Large intestine (tissue), 3 donors: Measurements from ENCODE around the gene ACACB. TPM values are rescaled to one million over a fixed set of nuclear protein-coding genes. Genes with fewer than 3 reads are reported as not detected.

Experiments used
- DNase-seq, 2 donors: peaks; one replicate each; pipeline versions ENCODE4 v3.0.0 to v3.0.0-alpha.2; 2013
- H3K27ac ChIP-seq: one replicate; pipeline ENCODE4 v1.5.1; 2013; ENCODE audit warnings: low read length
- H3K27me3 ChIP-seq: 2 replicates; pipeline ENCODE4 v1.6.1; 2013; ENCODE audit warnings: low read length; ENCODE audit not compliant: control insufficient read depth, insufficient read depth
- H3K36me3 ChIP-seq: 2 replicates; pipeline ENCODE4 v1.6.1; 2013; ENCODE audit warnings: low read length; ENCODE audit not compliant: control insufficient read depth, insufficient read depth
- H3K4me1 ChIP-seq: one replicate; pipeline ENCODE4 v1.6.1; 2013; ENCODE audit warnings: low read length; ENCODE audit not compliant: control insufficient read depth, insufficient read depth
- H3K4me3 ChIP-seq: one replicate; pipeline ENCODE4 v1.5.1; 2013; ENCODE audit warnings: low read length
- H3K9me3 ChIP-seq: one replicate; pipeline ENCODE4 v1.6.1; 2013; ENCODE audit warnings: mild to moderate bottlenecking, low read depth, low read length, moderate library complexity; ENCODE audit not compliant: control insufficient read depth
- WGBS: methylation state at CpG from one replicate; pipeline ENCODE4 v1.1.5; 2013; ENCODE audit warnings: low lambda C conversion rate; ENCODE audit not compliant: insufficient coverage; 5-methylcytosine and 5-hydroxymethylcytosine counted together
- polyA plus RNA-seq: library from polyadenylated mRNA; unstranded; fragments of 120-200 nt; gene quantifications from one replicate; pipeline ENCODE4 v1.2.1, GENCODE V29; 2013

Gene ACACB
- polyA plus RNA-seq, 1 donor = 11.9 TPM

- H3K27ac ChIP-seq = no peak overlapping the region
- WGBS = no CpG with 5 or more reads among the region's 12 CpGs
- no peak overlapping the region for H3K4me3 ChIP-seq
- H3K36me3 ChIP-seq = peaks cover 5% of the 10 kb centered on the region
- no peaks in the 10 kb centered on the region for H3K27me3 ChIP-seq
- no peaks in the 10 kb centered on the region for H3K4me1 ChIP-seq
- no peaks in the 10 kb centered on the region for H3K9me3 ChIP-seq
- no peak for DNase-seq
These were observed 8.7 kb downstream of the ACACB start for GRCh38 chr12:109124878-109125648.

- Histone ChIP-seq H3K4me3 (no peak overlapping the region), H3K27ac (no peak overlapping the region), H3K4me1 (no peaks in the 10 kb centered on the region), H3K27me3 (no peaks in the 10 kb centered on the region), H3K36me3 (peaks cover 5% of the 10 kb centered on the region), H3K9me3 (no peaks in the 10 kb centered on the region)
- WGBS = 17% methylated on average over 1 of the region's 7 CpGs
- no peak for DNase-seq
These were observed 9.4 kb downstream of the ACACB start for GRCh38 chr12:109125791-109126190.

GRCh38 chr12:109126784-109127183 is 10.4 kb downstream of the ACACB start:
- peaks cover 1% of the 10 kb centered on the region for H3K36me3 ChIP-seq
- H3K9me3 ChIP-seq = no peaks in the 10 kb centered on the region
- no peaks in the 10 kb centered on the region for H3K27me3 ChIP-seq
- no CpG with 5 or more reads among the region's 3 CpGs for WGBS
- H3K4me3 ChIP-seq = no peak overlapping the region
- DNase-seq = no peak
- H3K27ac ChIP-seq = no peak overlapping the region
- no peaks in the 10 kb centered on the region for H3K4me1 ChIP-seq

GRCh38 chr12:109127533-109128242 is 11.3 kb downstream of the ACACB start:
- Histone ChIP-seq H3K27ac (no peak overlapping the region), H3K4me1 (no peaks in the 10 kb centered on the region), H3K27me3 (no peaks in the 10 kb centered on the region), H3K9me3 (no peaks in the 10 kb centered on the region), H3K4me3 (no peak overlapping the region), H3K36me3 (no peaks in the 10 kb centered on the region)
- WGBS = 100% methylated on average over 2 of the region's 13 CpGs
- DNase-seq = no peak

- Histone ChIP-seq H3K4me1 (no peaks in the 10 kb centered on the region), H3K9me3 (no peaks in the 10 kb centered on the region), H3K36me3 (no peaks in the 10 kb centered on the region), H3K27ac (no peak overlapping the region), H3K4me3 (no peak overlapping the region), H3K27me3 (no peaks in the 10 kb centered on the region)
- no CpG with 5 or more reads among the region's 15 CpGs for WGBS
- no peak for DNase-seq
These were observed 14.1 kb downstream of the ACACB start for GRCh38 chr12:109130297-109131153.

GRCh38 chr12:109131154-109132050 is 15.0 kb downstream of the ACACB start:
- H3K4me1 ChIP-seq = no peaks in the 10 kb centered on the region

GRCh38 chr12:109134186-109134917 is 18.0 kb downstream of the ACACB start:
- 40% methylated on average over 1 of the region's 6 CpGs for WGBS
- H3K36me3 ChIP-seq = no peaks in the 10 kb centered on the region
- H3K4me1 ChIP-seq = no peaks in the 10 kb centered on the region
- H3K27me3 ChIP-seq = no peaks in the 10 kb centered on the region
- DNase-seq = no peak
- no peaks in the 10 kb centered on the region for H3K9me3 ChIP-seq
- H3K4me3 ChIP-seq = no peak overlapping the region
- no peak overlapping the region for H3K27ac ChIP-seq

More at GRCh38 chr12:109131154-109132050, 15.0 kb downstream of the ACACB start:
- Histone ChIP-seq H3K27ac (no peak overlapping the region), H3K36me3 (no peaks in the 10 kb centered on the region), H3K27me3 (no peaks in the 10 kb centered on the region), H3K4me3 (no peak overlapping the region), H3K9me3 (no peaks in the 10 kb centered on the region)
- no peak for DNase-seq
- WGBS = no CpG with 5 or more reads among the region's 24 CpGs

GRCh38 chr12:109137055-109137454 is 20.7 kb downstream of the ACACB start:
- WGBS = no CpG with 5 or more reads among the region's 2 CpGs
- Histone ChIP-seq H3K4me3 (no peak overlapping the region), H3K36me3 (peaks cover 2% of the 10 kb centered on the region), H3K4me1 (no peaks in the 10 kb centered on the region), H3K9me3 (no peaks in the 10 kb centered on the region), H3K27me3 (no peaks in the 10 kb centered on the region), H3K27ac (no peak overlapping the region)
- no peak for DNase-seq

- Histone ChIP-seq H3K27ac (no peak overlapping the region), H3K4me3 (no peak overlapping the region), H3K27me3 (no peaks in the 10 kb centered on the region), H3K9me3 (no peaks in the 10 kb centered on the region), H3K4me1 (no peaks in the 10 kb centered on the region), H3K36me3 (peaks cover 2% of the 10 kb centered on the region)
- WGBS = no CpG with 5 or more reads among the region's 9 CpGs
- no peak for DNase-seq
These were observed 23.0 kb downstream of the ACACB start for GRCh38 chr12:109139360-109139759.
